NOMO-1 (cell line): Measurements from ENCODE around the gene RXRA.

Experiments
- DNase-seq, 2 experiments: peaks; one replicate each; lab custom pipeline; 2025; ENCODE audit not compliant: unreplicated experiment in 2 of 2; lab: John Stamatoyannopoulos, UW

The RXRA gene

GRCh38 chr9:134441227-134442084, 115.2 kb downstream of the RXRA start:
- DNase-seq, result no peak

- DNase-seq, result no peak
Measured at GRCh38 chr9:134442085-134442474, 115.8 kb downstream of the RXRA start.

DNA sequence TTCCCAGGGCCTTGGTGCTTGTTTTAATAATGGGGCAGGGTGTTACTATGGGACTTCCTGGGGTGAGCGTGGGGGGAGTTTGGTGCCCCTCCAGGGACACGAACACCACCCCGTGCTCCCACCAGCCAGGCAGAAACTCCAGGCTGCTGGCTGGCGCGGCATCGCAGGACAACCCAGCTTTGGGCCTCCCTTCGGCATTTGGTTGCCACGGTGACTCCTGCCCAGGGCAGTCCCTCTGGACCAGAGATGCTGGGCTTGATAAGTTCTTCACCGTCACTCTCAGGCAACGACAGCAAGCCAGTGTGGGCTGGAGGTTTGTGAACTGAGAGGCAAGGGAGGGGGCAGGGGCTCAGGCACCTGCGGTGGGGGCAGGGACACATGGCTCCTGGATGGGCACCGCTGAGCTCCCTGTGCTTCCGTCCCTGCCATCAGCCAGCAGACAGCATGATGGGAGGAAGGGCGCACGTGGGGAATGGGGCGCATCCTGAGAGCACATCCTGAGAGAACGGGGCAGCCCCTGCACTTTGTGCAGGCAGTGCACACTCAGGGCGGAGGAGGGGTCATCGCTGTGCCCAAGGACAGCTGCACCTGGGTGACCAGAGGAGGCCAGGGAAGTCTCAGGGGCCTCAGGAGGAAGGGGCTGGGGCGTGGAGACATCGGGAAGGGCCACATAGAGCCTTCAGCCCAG, 116.4 kb downstream of the RXRA start:
- no peak for DNase-seq

DNA sequence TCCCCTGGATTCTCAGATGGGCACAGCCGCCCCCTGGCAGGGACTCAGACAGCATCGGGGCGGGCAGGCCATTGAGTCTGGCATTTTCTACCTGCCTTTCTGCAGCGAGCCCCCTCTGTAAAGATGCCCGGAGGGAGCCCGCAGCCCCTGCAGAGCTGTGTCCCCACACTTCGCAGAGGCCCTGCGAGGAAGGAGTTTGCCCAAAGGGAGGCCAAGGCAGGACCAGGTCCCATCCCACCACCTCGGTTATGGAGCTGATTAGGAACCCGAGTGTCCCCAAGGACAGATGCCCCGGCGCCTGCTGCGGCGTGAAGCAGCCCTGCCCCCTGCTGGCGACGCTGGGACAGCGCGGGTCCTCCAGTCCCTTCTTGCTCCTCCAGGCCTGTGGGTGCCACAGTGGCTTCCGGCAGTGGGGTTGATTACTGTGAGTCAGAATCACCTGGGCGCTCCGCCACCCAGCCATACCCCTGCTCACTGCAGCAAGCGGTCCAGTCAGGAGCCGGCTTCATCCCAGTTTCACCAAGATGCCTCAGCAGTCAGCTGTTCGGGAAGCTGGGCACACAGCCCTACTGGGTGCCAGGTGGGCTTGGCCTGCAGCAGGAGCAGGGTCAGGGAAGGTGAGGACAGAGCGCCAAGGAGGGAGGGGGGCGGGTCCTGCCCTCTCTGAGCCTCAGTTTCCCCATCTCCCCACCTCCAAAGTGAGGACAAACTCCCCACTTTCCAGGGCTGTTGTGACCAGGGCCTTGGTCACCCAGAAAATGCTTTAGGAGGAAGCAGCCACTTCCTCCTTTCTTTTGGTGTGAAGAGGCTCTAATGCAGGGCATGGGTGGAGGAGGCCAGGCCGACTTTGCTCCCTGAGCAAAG, 117.2 kb downstream of the RXRA start:
- peak; percentile 85 to 87 for DNase-seq

DNA sequence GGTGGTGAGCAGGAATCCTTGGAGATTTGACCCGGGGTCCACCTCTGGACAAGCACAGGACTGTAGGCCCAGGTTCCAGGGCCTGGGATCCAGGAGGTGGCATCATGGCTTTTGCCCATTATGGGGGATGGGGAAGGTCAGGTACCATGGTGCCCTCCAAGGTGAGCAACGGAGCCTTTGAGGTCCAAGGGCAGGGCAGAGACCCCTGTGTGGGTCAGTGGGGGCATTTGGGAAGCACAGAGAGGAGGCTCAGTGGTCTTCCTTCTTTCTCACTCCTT, 117.7 kb downstream of the RXRA start:
- no peak for DNase-seq

- no peak for DNase-seq
Measured at GRCh38 chr9:134445000-134445399, 118.7 kb downstream of the RXRA start.

DNA sequence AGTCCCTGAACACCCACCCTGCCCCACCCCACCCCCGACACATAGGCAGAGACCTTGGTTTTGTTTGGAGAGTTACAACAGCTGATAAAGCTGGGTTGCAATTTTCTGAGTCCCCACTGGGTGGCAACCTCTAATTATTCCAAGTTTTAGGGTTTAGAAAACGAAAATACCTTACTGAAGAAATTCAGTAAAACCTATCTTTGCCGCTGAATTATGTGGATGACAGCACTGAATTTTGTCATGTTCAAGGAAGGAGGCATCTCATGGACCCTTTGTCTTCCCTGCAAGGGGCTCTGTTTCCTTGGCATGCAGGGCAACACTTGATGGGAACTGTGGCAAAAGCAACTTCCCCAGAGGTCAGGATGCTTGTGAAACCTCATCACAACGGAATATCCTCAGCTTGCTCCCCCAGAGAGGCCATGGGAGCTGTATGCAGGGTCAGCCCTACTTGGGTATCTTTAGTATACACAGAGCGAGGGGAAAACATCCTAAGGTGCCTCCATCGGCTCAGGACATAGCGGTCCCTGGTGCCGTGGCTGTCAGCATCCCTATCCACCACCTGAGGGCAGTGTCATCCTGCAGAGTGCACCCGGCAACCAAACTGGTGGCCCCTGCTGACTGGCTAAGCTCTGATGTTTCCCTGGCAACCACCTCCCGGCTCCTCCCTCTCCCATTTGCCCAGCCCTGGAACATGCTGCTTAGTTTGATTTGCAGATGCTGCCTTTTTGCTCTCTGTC, 123.1 kb downstream of the RXRA start:
- DNase-seq, result peak; percentile 79 to 84

DNA sequence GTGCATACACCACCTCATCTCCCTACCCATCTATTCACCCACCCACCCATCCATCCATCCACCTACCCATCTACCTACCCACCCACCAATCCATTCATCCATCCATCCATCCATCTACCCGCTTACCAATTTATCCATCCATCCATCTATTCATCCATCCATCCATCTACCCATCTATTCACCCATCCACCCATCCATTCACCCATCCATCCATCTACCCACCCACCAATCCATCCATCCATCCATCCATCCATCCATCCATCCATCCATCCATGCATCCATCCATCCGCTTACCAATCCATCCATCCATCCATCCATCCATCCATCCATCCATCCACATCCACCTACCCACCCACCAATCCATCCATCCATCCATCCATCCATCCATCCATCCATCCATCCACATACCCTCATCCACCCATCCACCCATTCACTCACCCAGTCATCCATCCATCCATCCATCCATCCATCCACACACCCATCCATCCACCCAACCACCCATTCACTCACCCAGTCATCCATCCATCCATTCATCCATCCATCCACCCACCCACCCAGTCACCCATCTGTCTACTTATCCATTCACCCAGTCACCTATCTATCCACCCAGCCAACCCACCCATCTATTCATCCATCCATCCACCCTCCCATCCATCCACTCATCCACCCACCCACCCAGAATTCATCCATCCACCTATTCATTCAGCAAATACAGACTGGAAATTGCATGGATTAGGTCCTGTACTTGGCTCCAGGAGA, 125.6 kb downstream of the RXRA start:
- DNase-seq, result no peak

DNA sequence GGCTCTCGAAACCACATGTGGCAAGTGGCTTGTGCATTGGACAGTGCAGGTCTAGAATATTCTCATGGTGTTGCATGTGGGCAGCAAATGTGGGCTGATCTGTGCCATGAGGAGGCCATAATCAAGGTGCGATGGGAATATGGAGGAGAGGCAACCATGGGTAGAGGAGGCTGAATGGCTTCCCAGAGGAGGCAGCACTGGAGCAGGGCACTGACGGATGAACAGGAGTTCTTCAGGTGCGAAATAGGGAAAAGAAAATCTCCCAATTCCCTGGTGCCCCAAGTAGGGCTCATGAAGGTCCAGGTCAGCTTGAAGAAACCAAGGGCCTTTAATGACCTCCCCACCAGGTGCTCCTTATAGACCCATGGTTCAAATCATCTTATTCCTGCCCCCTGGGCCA, 126.5 kb downstream of the RXRA start:
- DNase-seq, result no peak

DNA sequence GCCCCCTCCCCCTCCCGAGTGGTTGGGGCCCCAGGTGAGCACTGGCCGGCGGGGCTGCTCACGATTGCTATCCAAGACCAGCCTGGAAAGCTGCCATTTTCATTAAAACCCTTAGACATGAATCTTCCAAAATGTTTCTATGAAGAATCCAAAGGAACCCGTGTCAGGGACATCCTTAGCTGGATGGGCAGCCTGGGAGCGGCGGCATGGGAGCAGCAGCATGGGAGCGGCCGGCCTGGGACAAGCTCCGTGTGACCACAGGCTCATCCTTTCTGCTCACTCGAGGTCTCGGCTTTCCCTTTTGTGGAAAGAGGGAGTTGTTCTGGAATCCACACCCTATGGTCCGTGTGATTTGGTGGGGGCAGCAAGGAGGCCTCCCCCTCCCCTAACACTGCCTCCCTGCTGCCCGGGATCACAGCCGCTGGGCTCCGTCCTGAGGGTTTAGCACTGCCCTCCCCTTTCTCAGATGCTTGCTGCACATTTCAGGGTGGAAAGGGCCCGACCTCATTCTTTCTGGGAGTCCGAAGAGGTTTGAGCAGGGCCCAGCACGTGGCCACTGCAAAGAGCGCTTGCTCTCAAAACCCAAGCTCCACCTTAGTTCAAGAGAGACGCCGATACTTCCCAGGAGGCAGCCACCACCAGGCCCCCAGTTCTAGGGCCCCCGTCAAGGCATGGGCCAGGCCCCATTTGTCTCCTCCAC, 127.7 kb downstream of the RXRA start:
- no peak for DNase-seq

- DNase-seq, result no peak
Measured at GRCh38 chr9:134454476-134454857, 128.2 kb downstream of the RXRA start.

- no peak for DNase-seq
Measured at GRCh38 chr9:134455021-134455471, 128.8 kb downstream of the RXRA start.

DNA sequence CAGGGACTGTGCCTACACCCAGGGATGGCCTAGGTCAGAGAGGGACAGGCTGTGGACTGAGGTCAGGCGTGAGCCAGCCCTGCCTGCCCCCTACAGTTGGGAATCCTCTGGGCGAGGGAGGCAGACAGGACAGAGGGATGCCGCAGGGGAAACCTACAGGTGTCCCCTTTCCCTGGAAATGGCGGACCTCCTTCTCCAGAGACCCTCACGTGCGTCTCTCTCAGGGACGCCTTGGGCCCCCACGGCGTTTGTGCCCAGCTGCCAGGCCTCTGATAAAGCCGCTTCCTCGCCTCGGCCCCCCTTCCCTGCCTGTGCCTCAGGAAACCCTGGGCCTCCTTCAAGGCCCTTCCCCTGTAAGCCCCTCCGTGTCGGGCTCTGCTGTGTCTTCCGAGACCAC, 129.3 kb downstream of the RXRA start:
- DNase-seq, result no peak

DNA sequence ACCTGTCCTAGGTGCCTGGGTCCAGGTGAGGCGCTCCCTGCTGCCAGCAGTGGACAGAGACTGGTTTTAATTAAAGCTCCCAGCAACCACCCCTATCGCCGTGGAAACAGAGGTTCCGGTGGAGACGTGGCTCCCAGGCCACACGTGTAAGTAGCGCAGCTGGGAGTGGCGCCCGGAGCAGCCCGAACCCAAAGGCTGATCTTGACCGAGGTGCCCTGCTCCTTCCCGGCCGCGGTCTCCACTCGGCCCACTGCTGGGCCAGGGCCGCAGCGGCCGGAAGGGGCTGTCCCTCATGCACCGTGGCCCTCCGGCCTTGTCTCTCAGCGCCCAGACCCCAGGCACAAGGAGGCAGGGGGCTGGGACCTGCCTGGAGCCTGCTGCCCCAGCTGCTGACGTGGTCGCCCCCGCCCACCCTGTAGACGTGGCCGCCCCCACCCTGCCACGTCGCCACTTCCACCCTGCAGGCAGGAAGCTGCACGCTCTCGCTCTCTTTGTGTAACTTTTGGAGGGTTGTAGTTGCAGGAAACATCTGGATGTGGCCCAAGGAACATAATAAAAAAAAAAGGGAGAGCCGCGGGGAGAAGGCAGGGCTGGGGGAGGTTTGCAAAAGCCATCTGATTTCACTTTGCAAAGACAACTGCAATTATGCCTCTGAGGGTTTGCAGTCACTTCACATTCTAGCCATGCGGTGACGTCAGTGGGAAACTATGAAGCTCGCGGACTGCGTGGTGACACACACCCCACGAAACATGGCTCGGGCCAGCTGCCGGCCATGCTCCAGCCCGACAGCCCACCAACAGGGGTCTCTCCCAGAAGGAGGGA, 129.9 kb downstream of the RXRA start:
- DNase-seq, result peak; percentile 35 to 37

DNA sequence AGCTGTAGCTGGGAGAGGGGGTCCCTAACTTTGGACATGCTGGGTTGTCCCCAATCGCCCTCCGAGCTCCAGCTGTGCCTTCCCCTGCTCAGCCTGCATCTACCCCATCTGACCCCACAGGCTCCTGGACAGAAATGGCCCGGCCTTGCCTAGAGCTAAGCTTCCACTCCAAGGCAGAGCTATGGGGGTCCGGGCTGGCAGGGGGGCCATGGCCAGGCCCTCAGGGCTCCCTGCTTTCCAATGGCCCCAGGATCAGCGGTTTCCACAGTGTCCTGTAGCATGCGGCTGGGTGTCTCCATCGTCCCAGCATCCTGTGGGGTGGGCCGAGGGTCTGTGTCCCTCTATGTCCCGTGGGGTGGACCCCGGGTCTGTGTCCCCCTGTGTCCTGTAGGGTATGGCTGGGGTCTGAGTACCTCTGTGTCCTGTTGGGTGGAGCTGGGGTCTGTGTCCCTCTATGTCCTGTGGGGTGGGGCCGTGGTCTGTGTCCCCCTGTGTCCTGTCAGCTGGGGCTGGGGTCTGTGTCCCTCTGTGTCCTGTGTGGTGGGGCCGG, 130.6 kb downstream of the RXRA start:
- no peak for DNase-seq

DNA sequence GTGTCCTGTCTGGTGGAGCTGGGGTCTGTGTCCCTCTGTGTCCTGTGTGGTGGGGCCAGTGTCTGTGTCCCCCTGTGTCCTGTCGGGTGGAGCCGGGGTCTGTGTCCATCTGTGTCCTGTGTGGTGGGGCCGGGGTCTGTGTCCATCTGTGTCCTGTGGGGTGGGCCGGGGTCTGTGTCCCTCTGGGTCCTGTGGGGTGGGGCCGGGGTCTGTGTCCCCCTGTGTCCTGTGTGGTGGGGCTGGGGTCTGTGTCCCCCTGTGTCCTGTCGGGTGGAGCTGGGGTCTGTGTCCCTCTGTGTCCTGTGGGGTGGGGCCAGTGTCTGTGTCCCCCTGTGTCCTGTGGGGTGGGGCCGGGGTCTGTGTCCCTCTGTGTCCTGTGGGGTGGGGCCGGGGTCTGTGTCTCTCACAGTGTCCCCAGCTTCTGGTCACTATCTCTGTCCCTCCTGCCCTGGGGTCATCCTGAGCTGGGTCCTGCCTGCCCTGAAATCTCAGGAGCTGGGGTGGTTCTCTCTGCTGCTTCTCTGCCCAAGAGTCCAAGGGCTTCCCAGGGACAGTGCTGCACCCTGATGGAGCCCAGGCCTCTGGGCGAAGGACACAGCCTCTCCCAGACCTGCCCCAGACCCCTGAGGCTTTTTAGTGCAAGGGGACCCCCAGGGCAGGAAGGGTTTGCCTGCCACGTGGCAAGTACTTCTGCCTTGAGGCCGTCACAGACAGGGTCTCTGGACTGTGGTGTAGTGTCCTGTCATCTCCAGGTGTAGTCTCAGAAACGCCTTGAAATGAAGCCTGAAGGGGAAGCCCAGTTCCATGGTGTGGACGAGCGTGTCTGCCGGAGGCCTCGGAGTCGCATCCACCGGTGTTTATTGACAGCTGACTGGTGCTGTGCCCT, 131.3 kb downstream of the RXRA start:
- no peak for DNase-seq
